Adrenal gland (tissue), 12 donors: ENCODE data around the gene LRRC4C. TPM values are rescaled to one million over a fixed set of nuclear protein-coding genes. Genes with fewer than 3 reads are reported as not detected.

ENCODE experiments used
- DNase-seq, 7 donors: peaks; one replicate each; pipeline ENCODE4 v3.0.0-alpha.2; 2019 to 2020
- H3K27ac ChIP-seq, 5 donors: fragments of 200-600 bp; sonication (generic) in 4 of 5; 1 replicate in 3 of 5; 2 replicates in 2 of 5; pipeline versions ENCODE4 v1.5.1 to v1.8.0; 2016 to 2020; ENCODE audit warnings: mild to moderate bottlenecking in 1 of 5
- H3K27me3 ChIP-seq: fragments of 200-600 bp; 2 replicates; pipeline ENCODE4 v1.8.0; 2021
- H3K36me3 ChIP-seq, 2 donors: fragments of 200-600 bp; replicated peaks in 1 of 2; 1 replicate in 1 of 2; 2 replicates in 1 of 2; pipeline versions ENCODE4 v1.5.1 to v1.8.0; 2018 to 2022
- H3K4me1 ChIP-seq, 2 donors: fragments of 200-600 bp; replicated peaks in 1 of 2; 1 replicate in 1 of 2; 2 replicates in 1 of 2; pipeline versions ENCODE4 v1.5.1 to v1.8.0; 2018 to 2021
- H3K4me3 ChIP-seq, 4 donors: fragments of 200-600 bp; sonication (generic) in 3 of 4; one replicate each; pipeline ENCODE4 v1.5.1; 2016 to 2018
- H3K9me3 ChIP-seq, 3 donors: fragments of 200-600 bp; sonication (generic) in 1 of 3; replicated peaks in 1 of 3; 1 replicate in 2 of 3; 2 replicates in 1 of 3; pipeline versions ENCODE4 v1.5.1 to v1.8.0; 2016 to 2021
- POLR2A ChIP-seq, 2 donors: fragments of 450-650 bp; IDR thresholded peaks; one replicate each; pipeline ENCODE4 v1.6.1; 2017; ENCODE audit warnings: antibody characterized with exemption in 2 of 2, mild to moderate bottlenecking in 2 of 2, moderate library complexity in 1 of 2
- WGBS, 4 donors: extraction: QIAGEN DNeasy Blood & Tissue Kit in 2 of 4; methylation state at CpG; one replicate each; pipeline versions ENCODE4 v1.1.5 to v1.1.7; 2013 to 2017; 5-methylcytosine and 5-hydroxymethylcytosine counted together
- intact Hi-C, 2 donors: fragments of 100-400 bp; cut with DNase I; formaldehyde crosslinking; loops; one replicate each; pipeline versions ENCODE4 v1.14.1 to v1.15.0; 2022 to 2023
- polyA plus RNA-seq, 3 donors: library from polyadenylated mRNA; stranded (reverse); fragments of 200-250 nt in 2 of 3; fragments of 350-450 nt in 1 of 3; fragmentation: Illumina TruSeq in 1 of 3; extraction: RNeasy Lipid Tissue Mini Kit (QIAGEN cat#74804) in 1 of 3; gene quantifications; one replicate each; pipeline ENCODE4 v1.2.3, GENCODE V29; 2013 to 2014
- total RNA-seq, 9 donors: library from RNA; depleted of rRNA in 4 of 9; stranded (reverse); fragments of >200 nt in 4 of 9; fragments of 120-200 nt in 1 of 9; fragmentation: NEBNext Ultra II Directional in 1 of 9; extraction: Animal tissue kit (Norgen Biotek cat#: 25700) in 1 of 9; gene quantifications; one replicate each; pipeline versions ENCODE4 v1.1.0 to v1.2.4, GENCODE V29; 2013 to 2023
- TF ChIP-seq, protein P1 (sequence below), 6 experiments: fragments of 450-650 bp in 4 of 6; fragments of 200-600 bp in 2 of 6; sonication (generic) in 1 of 6; IDR thresholded peaks; 1 replicate in 5 of 6; 2 replicates in 1 of 6; pipeline versions ENCODE4 v1.5.1 to v1.8.0; 2016 to 2021; ENCODE audit warnings: antibody characterized with exemption in 6 of 6, mild to moderate bottlenecking in 2 of 6, moderate library complexity in 1 of 6
- donor health status: healthy with polysubstance abuse.
- donor health status: Bipolar disorder and iron deficiency.
- donor health status: DM: yes; HTN: yes; CAD: no.
- donor health status: DM: no; HTN: no; CAD: no.
- donor health status: DM: no; HTN: no; CAD: no.
- donor health status: DM: yes; HTN: yes; CAD: no.

LRRC4C gene
- total and polyA plus RNA-seq, 12 donors = 1.0 to 10.6 (median 5.5) TPM

- intact Hi-C loops = no loop called here
- H3K27ac ChIP-seq = no peak overlapping the region
- H3K36me3 ChIP-seq = no peaks in the 10 kb centered on the region
- H3K27me3 ChIP-seq = no peaks in the 10 kb centered on the region
- TF ChIP-seq, protein P1, sequence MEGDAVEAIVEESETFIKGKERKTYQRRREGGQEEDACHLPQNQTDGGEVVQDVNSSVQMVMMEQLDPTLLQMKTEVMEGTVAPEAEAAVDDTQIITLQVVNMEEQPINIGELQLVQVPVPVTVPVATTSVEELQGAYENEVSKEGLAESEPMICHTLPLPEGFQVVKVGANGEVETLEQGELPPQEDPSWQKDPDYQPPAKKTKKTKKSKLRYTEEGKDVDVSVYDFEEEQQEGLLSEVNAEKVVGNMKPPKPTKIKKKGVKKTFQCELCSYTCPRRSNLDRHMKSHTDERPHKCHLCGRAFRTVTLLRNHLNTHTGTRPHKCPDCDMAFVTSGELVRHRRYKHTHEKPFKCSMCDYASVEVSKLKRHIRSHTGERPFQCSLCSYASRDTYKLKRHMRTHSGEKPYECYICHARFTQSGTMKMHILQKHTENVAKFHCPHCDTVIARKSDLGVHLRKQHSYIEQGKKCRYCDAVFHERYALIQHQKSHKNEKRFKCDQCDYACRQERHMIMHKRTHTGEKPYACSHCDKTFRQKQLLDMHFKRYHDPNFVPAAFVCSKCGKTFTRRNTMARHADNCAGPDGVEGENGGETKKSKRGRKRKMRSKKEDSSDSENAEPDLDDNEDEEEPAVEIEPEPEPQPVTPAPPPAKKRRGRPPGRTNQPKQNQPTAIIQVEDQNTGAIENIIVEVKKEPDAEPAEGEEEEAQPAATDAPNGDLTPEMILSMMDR (IDR thresholded peaks at IDR 0.05) = no peak
- TF ChIP-seq POLR2A (IDR thresholded peaks at IDR 0.05) = no peak
- H3K9me3 ChIP-seq = no peaks in the 10 kb centered on the region
- no peak overlapping the region for H3K4me3 ChIP-seq
- no peak for DNase-seq
- 47 to 72% (median 56%) methylated on average over 2 of the region's 2 CpGs for WGBS, 4 donors
- no peaks in the 10 kb centered on the region for H3K4me1 ChIP-seq
These were observed 313.1 kb downstream of the LRRC4C start for GRCh38 chr11:41146326-41146725.

- Histone ChIP-seq H3K36me3 (no peaks in the 10 kb centered on the region), H3K4me3 (no peak overlapping the region), H3K4me1 (no peaks in the 10 kb centered on the region), H3K27ac (no peak overlapping the region), H3K27me3 (no peaks in the 10 kb centered on the region), H3K9me3 (no peaks in the 10 kb centered on the region)
- DNase-seq = no peak
- TF ChIP-seq, protein P1 (IDR thresholded peaks at IDR 0.05) = no peak
- TF ChIP-seq POLR2A (IDR thresholded peaks at IDR 0.05) = no peak
- intact Hi-C loops = no loop called here
- 85 to 90% (median 88%) methylated on average over 5 of the region's 5 CpGs for WGBS, 4 donors
These were observed 314.0 kb downstream of the LRRC4C start for GRCh38 chr11:41145420-41145819.

DNA sequence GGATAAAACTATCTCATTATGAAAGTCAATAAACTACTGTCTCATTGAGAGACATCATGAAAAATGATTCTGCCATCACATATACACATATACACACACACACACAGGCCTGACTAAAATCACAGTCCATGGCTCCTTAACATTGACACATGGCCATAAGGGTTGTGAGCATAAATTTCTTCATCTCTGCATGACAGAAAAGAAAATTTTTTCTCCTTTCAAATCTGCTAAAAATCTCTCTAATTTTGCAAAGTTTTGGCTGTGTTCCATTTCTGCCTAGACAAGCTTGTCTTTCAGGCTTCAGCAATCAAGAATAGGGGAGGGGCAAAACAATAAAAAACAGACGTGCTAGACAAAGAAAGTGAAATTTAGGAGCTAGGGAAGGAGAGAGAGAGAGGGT is 324.5 kb downstream of the LRRC4C start:
- no peaks in the 10 kb centered on the region for H3K9me3 ChIP-seq
- TF ChIP-seq POLR2A (IDR thresholded peaks at IDR 0.05) = no peak
- TF ChIP-seq, protein P1 (IDR thresholded peaks at IDR 0.05) = no peak
- WGBS, 4 donors = 8 to 18% (median 11%) methylated on average over 1 of the region's 1 CpG
- H3K27ac ChIP-seq = no peak overlapping the region
- H3K4me3 ChIP-seq = no peak overlapping the region
- no peak for DNase-seq
- H3K27me3 ChIP-seq = no peaks in the 10 kb centered on the region
- H3K4me1 ChIP-seq = no peaks in the 10 kb centered on the region
- intact Hi-C loops = no loop called here
- H3K36me3 ChIP-seq = no peaks in the 10 kb centered on the region

DNA sequence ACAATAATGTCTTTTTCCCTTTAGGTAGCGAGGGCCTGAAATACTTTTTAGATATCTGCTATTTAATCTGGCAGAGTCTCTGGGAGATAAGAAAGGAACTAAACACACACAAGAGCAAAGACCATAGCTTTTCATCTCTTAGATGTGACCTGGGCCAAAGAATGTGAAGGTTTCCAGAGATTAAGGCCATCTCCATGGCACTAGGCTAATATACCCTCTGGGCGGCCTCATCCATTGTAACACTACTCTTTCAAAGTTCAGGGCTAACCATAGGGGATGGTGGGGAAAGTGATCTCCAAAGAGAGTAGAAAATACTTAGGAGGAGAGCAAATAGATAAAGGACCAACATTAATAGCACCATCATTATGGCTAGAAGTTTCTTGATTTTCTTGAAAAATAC is 326.4 kb downstream of the LRRC4C start:
- no peaks in the 10 kb centered on the region for H3K27me3 ChIP-seq
- no peak for TF ChIP-seq POLR2A (IDR thresholded peaks at IDR 0.05)
- TF ChIP-seq, protein P1 (IDR thresholded peaks at IDR 0.05) = no peak
- no peaks in the 10 kb centered on the region for H3K36me3 ChIP-seq
- DNase-seq = no peak
- no peak overlapping the region for H3K27ac ChIP-seq
- 48 to 90% (median 76%) methylated on average over 2 of the region's 2 CpGs for WGBS, 4 donors
- H3K4me1 ChIP-seq = no peaks in the 10 kb centered on the region
- no peak overlapping the region for H3K4me3 ChIP-seq
- no peaks in the 10 kb centered on the region for H3K9me3 ChIP-seq
- intact Hi-C loops = no loop called here
